Coronary artery (tissue), 2 donors: ENCODE measurements around the gene AHNAK2.

ENCODE experiments used
- DNase-seq: peaks from one replicate; pipeline ENCODE4 v3.0.0-alpha.2; 2017; ENCODE audit warnings: low spot score
- H3K27ac ChIP-seq, 2 donors: fragments of 200-600 bp; sonication (generic); one replicate each; pipeline ENCODE4 v1.5.1; 2016 to 2019
- H3K4me3 ChIP-seq: fragments of 200-600 bp; sonication (generic); 2 replicates; pipeline ENCODE4 v1.5.1; 2016; ENCODE audit warnings: mild to moderate bottlenecking, moderate library complexity
- CTCF ChIP-seq: fragments of 200-600 bp; sonication (generic); IDR thresholded peaks from one replicate; pipeline ENCODE4 v1.5.1; 2019; ENCODE audit warnings: antibody characterized with exemption

Gene AHNAK2

GRCh38 chr14:104937694-104938365 lies 40.3 kb downstream of the AHNAK2 start:
- no peak overlapping the region for H3K4me3 ChIP-seq
- no peak for DNase-seq
- no peak for TF ChIP-seq CTCF
- no peak overlapping the region for H3K27ac ChIP-seq

GRCh38 chr14:104937161-104937560 lies 41.0 kb downstream of the AHNAK2 start:
- DNase-seq = no peak
- Histone ChIP-seq H3K27ac (no peak overlapping the region), H3K4me3 (no peak overlapping the region)
- no peak for TF ChIP-seq CTCF

- no peak for DNase-seq
- no peak for TF ChIP-seq CTCF
These were observed 41.6 kb downstream of the AHNAK2 start for GRCh38 chr14:104936361-104937155.

GRCh38 chr14:104935955-104936354 lies 42.2 kb downstream of the AHNAK2 start:
- TF ChIP-seq CTCF = no peak
- no peak for DNase-seq
- Histone ChIP-seq H3K4me3 (no peak overlapping the region), H3K27ac (no peak overlapping the region)

More at GRCh38 chr14:104936361-104937155, 41.6 kb downstream of the AHNAK2 start:
- Histone ChIP-seq H3K4me3 (no peak overlapping the region), H3K27ac (no peak overlapping the region)

- Histone ChIP-seq H3K4me3 (no peak overlapping the region), H3K27ac (no peak overlapping the region)
- DNase-seq = no peak
- TF ChIP-seq CTCF = no peak
These were observed 43.0 kb downstream of the AHNAK2 start for GRCh38 chr14:104935026-104935650.

GRCh38 chr14:104933746-104934733 lies 44.1 kb downstream of the AHNAK2 start:
- no peak for TF ChIP-seq CTCF
- Histone ChIP-seq H3K27ac (peak overlapping the region in 1 of 2 donors; percentile 68), H3K4me3 (peak overlapping the region; percentile 63)
- no peak for DNase-seq
